ENCODE data around the gene CFAP74.

CFAP74 gene

DNA sequence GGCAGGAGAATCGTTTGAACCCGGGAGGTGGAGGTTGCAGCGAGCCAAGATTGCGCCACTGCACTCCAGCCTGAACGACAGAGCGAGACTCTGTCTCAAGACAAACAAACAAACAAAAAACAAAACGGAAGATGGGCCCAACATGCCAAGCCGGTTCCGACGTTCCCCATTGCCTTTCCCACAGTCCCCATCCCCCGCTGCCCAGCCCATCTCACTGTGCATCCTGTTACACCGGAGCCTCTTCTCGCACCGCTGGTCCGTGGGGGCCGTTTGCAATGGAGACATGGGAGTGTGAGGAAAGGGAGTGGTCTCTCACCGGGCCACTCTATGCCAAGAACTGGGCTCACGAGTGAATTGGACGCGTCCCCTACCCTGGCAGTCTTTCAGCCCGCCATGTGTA is 1.3 kb upstream of the CFAP74 start:
- TF ChIP-seq, protein P1, sequence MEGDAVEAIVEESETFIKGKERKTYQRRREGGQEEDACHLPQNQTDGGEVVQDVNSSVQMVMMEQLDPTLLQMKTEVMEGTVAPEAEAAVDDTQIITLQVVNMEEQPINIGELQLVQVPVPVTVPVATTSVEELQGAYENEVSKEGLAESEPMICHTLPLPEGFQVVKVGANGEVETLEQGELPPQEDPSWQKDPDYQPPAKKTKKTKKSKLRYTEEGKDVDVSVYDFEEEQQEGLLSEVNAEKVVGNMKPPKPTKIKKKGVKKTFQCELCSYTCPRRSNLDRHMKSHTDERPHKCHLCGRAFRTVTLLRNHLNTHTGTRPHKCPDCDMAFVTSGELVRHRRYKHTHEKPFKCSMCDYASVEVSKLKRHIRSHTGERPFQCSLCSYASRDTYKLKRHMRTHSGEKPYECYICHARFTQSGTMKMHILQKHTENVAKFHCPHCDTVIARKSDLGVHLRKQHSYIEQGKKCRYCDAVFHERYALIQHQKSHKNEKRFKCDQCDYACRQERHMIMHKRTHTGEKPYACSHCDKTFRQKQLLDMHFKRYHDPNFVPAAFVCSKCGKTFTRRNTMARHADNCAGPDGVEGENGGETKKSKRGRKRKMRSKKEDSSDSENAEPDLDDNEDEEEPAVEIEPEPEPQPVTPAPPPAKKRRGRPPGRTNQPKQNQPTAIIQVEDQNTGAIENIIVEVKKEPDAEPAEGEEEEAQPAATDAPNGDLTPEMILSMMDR (conservative IDR thresholded peaks at IDR 0.05; ENCODE audit: low read depth, low read length) = no peak
- H3K4me3 ChIP-seq (ENCODE audit: low read length) = no peak overlapping the region
- DNase-seq (ENCODE audit: low read depth) = no peak

DNA sequence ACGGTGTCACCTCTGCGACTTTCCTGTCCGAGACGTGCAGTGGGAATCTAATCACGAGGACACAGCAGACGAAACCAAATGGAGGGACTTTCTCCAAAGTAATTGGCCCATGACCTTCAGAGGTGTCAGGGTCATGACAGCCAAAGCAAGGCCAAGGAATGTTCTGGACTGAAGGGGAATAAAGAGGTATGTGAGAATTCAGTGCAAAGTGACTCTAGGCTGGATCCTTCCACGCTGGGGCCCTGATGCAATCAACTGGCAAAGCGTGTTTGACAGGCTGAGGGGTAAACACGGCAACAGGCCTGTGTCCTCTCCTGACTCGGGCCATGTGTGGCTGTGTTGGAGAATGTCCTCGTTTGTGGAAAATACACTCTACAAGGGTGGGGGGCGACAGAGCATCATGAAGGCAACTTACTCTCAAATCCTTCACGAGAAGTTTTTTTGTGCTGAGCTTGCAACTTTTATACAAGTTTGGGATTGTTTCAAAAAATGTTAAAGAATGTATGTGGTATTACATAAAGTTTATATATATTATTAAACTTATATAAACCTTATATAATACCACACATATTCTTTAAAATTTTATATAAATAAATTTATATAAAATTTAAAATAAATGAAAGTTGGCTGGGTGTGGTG is 1.7 kb downstream of the CFAP74 start:
- DNase-seq (ENCODE audit: low read depth) = no peak
- TF ChIP-seq, protein P1 (conservative IDR thresholded peaks at IDR 0.05; ENCODE audit: low read depth, low read length) = no peak
- H3K4me3 ChIP-seq (ENCODE audit: low read length) = no peak overlapping the region

DNA sequence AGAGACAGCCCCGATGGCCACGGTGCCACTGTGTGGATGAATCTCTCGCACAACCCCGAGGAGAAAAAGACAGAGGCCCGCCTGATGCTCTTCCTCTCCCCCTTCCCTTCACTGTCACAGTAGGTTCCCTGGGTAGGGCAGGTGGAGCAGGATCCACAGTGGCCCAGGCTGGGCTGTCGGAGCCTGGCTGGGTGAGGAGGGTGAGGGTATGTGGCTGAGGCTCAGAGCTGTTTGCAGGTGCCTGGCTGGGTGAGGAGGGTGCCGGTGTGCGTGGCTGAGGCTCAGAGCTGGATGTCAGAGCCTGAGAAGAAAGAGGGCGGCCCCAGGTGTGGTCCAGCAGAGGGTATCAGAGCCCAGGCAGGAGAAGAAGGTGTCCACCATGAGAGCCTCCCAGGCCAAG is 2.7 kb downstream of the CFAP74 start:
- no peak overlapping the region for H3K4me3 ChIP-seq (ENCODE audit: low read length)
- no peak for DNase-seq (ENCODE audit: low read depth)
- TF ChIP-seq, protein P1 (conservative IDR thresholded peaks at IDR 0.05; ENCODE audit: low read depth, low read length) = no peak

DNA sequence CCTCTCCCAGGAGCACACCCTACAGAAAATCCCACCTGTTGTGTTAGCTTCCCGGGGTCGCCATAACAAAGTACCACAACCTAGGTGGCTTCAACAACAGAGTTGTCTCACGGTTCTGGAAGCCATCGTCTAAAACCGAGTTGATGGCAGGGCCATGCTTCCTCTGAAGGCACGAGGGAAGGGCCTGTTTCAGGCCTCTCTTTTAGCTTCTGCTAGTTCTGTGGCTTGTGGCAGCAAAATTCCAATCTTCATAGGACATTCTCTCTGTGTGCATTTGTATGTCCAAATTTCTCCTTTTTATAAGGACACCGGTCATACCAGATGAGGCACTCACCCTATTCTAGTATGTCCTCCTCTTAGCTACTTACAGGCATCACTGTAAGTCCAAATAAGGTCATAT is 3.2 kb downstream of the CFAP74 start:
- DNase-seq (ENCODE audit: low read depth) = no peak
- TF ChIP-seq, protein P1 (conservative IDR thresholded peaks at IDR 0.05; ENCODE audit: low read depth, low read length) = no peak
- H3K4me3 ChIP-seq (ENCODE audit: low read length) = no peak overlapping the region

DNA sequence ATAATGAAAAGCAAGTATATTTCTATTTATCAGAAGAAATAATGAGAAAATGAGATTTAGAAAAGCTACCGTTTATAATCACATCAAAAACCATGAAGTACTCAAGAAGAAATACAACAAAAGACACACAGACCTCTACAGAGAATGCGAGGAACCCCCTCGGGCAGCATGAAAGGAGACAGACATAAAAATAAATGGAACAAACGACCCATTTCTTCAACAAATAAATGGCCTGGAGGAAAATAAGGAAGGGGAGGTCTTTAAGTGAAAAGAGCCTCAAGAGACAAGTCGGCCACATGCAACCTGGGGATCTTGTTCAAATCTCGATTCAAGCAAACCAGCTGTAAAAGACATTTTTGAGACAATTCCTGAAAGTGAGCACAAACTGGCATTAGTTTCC is 6.0 kb downstream of the CFAP74 start:
- TF ChIP-seq, protein P1 (conservative IDR thresholded peaks at IDR 0.05; ENCODE audit: low read depth, low read length) = no peak
- no peak overlapping the region for H3K4me3 ChIP-seq (ENCODE audit: low read length)
- DNase-seq (ENCODE audit: low read depth) = no peak

DNA sequence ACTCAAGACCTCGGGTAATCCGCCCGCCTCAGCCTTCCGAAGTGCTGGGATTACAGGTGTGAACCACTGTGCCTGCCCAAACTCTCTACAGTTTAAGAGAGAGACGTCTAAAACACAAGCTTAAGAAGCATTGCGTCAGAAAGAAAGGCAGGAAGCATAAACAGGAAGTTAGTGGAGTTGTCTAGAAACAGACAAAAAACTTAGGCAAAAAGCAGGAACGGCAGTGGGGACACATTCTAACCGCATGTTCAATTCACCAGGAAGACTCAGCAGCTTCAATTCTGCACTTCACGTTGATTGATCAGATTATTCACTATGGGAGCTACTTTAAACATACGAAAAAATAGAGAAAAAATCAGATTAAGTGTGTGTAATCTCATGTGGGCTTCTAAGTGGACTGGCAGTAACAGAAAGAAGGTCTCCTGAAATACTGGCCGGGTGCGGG is 7.4 kb downstream of the CFAP74 start:
- TF ChIP-seq, protein P1 (conservative IDR thresholded peaks at IDR 0.05; ENCODE audit: low read depth, low read length) = no peak
- H3K4me3 ChIP-seq (ENCODE audit: low read length) = no peak overlapping the region
- DNase-seq (ENCODE audit: low read depth) = no peak

DNA sequence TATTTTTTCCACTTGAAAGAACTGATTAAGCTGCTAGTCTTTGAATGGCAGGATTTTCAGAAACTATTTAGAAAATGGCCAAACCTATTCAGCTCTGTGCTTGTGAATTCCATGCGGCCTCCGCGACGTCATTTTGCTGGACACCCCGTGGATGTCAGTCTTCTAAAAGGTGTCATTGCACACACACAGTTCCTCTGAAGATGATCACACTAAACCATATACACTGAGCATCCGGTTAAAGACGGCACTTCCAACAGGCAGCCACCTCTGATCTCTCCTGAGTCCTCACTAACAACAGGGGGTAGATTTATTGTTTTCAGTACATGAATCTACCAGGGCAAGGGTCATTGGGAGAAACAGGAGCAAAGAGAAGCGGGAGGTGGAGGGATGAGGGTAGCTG is 9.1 kb downstream of the CFAP74 start:
- DNase-seq (ENCODE audit: low read depth) = no peak
- H3K4me3 ChIP-seq (ENCODE audit: low read length) = no peak overlapping the region
- TF ChIP-seq, protein P1 (conservative IDR thresholded peaks at IDR 0.05; ENCODE audit: low read depth, low read length) = no peak

Data from retinal pigment epithelial cell (primary cell).